Skeletal muscle tissue (tissue), 4 donors: ENCODE measurements around the gene NNT. TPM values are rescaled to one million over a fixed set of nuclear protein-coding genes. Genes with fewer than 3 reads are reported as not detected.
"Not testable (repeated sequence)": the region's sequence is repeated elsewhere in the genome, so short reads cannot be mapped to it uniquely, and the experiment has no call there.

ENCODE experiments used
- H3K27ac ChIP-seq: one replicate; pipeline ENCODE4 v1.7.0; 2013; ENCODE audit warnings: mild to moderate bottlenecking, low read depth, low read length, inconsistent platforms
- H3K27me3 ChIP-seq, 3 donors: one replicate each; pipeline ENCODE4 v1.7.0; 2013; ENCODE audit warnings: low read length in 3 of 3; ENCODE audit not compliant: control insufficient read depth in 3 of 3, insufficient read depth in 3 of 3
- H3K36me3 ChIP-seq, 3 donors: one replicate each; pipeline ENCODE4 v1.7.0; 2013; ENCODE audit warnings: low read length in 3 of 3; ENCODE audit not compliant: control insufficient read depth in 3 of 3, insufficient read depth in 3 of 3
- H3K4me1 ChIP-seq, 3 donors: one replicate each; pipeline ENCODE4 v1.7.0; 2013; ENCODE audit warnings: low read length in 3 of 3, mild to moderate bottlenecking in 3 of 3; ENCODE audit not compliant: control insufficient read depth in 3 of 3, insufficient read depth in 3 of 3
- H3K4me3 ChIP-seq, 3 donors: one replicate each; pipeline ENCODE4 v1.7.0; 2013; ENCODE audit warnings: low read length in 3 of 3
- H3K9ac ChIP-seq, 3 donors: one replicate each; pipeline ENCODE4 v1.7.0; 2013; ENCODE audit warnings: low read length in 3 of 3, mild to moderate bottlenecking in 3 of 3, moderate library complexity in 2 of 3, low read depth in 1 of 3
- H3K9me3 ChIP-seq, 3 donors: one replicate each; pipeline ENCODE4 v1.7.0; 2013; ENCODE audit warnings: low read length in 3 of 3; ENCODE audit not compliant: control insufficient read depth in 3 of 3
- total RNA-seq: library from RNA; depleted of rRNA; stranded (reverse); fragments of >200 nt; gene quantifications from one replicate; pipeline ENCODE4 v1.2.3, GENCODE V29; 2014
- donor health status: Osteomylitis.

NNT gene
- total RNA-seq, 1 donor from 2014 or later: 116 TPM

- no peak overlapping the region for H3K27ac ChIP-seq
- H3K9me3 ChIP-seq: no peaks in the 10 kb centered on the region
- H3K36me3 ChIP-seq: peaks cover 32 to 60% (median 57%) of the 10 kb centered on the region in 3 donors
- no peaks in the 10 kb centered on the region for H3K27me3 ChIP-seq
- H3K4me1 ChIP-seq: peaks cover 3 to 8% (median 3%) of the 10 kb centered on the region in 3 donors
- no peak overlapping the region for H3K9ac ChIP-seq
- no peak overlapping the region for H3K4me3 ChIP-seq
These were observed 46.3 kb downstream of the NNT start for GRCh38 chr5:43649256-43649655.

- Histone ChIP-seq H3K4me1 (peaks cover 3 to 8% (median 3%) of the 10 kb centered on the region in 3 donors), H3K9me3 (no peaks in the 10 kb centered on the region), H3K27me3 (no peaks in the 10 kb centered on the region), H3K36me3 (peaks cover 45 to 68% (median 56%) of the 10 kb centered on the region in 3 donors), H3K27ac (peak overlapping the region; percentile 5), H3K9ac (no peak overlapping the region), H3K4me3 (no peak overlapping the region)
These were observed 49.7 kb downstream of the NNT start for GRCh38 chr5:43652537-43653302.

- Histone ChIP-seq H3K4me3 (no peak overlapping the region), H3K36me3 (peaks cover 25 to 38% (median 28%) of the 10 kb centered on the region in 3 donors), H3K9ac (no peak overlapping the region)
These were observed 55.5 kb downstream of the NNT start for GRCh38 chr5:43658509-43658908.

GRCh38 chr5:43659075-43659474, 56.1 kb downstream of the NNT start:
- Histone ChIP-seq H3K27ac (no peak overlapping the region), H3K4me1 (no peaks in the 10 kb centered on the region), H3K9ac (no peak overlapping the region), H3K27me3 (no peaks in the 10 kb centered on the region), H3K36me3 (peaks cover 23 to 36% (median 28%) of the 10 kb centered on the region in 3 donors), H3K9me3 (no peaks in the 10 kb centered on the region), H3K4me3 (no peak overlapping the region)

More at GRCh38 chr5:43658509-43658908, 55.5 kb downstream of the NNT start:
- no peaks in the 10 kb centered on the region for H3K9me3 ChIP-seq
- no peak overlapping the region for H3K27ac ChIP-seq
- no peaks in the 10 kb centered on the region for H3K27me3 ChIP-seq
- H3K4me1 ChIP-seq: no peaks in the 10 kb centered on the region

GRCh38 chr5:43661102-43661501, 58.1 kb downstream of the NNT start:
- H3K36me3 ChIP-seq: peaks cover 16 to 25% (median 21%) of the 10 kb centered on the region in 3 donors
- H3K9me3 ChIP-seq: no peaks in the 10 kb centered on the region
- no peaks in the 10 kb centered on the region for H3K4me1 ChIP-seq
- no peak overlapping the region for H3K27ac ChIP-seq
- no peaks in the 10 kb centered on the region for H3K27me3 ChIP-seq
- H3K4me3 ChIP-seq: no peak overlapping the region
- H3K9ac ChIP-seq: no peak overlapping the region

- Histone ChIP-seq H3K36me3 (peaks cover 10 to 16% (median 16%) of the 10 kb centered on the region in 3 donors), H3K27ac (no peak overlapping the region), H3K9ac (no peak overlapping the region), H3K4me1 (no peaks in the 10 kb centered on the region), H3K4me3 (no peak overlapping the region), H3K9me3 (no peaks in the 10 kb centered on the region), H3K27me3 (no peaks in the 10 kb centered on the region)
These were observed 60.9 kb downstream of the NNT start for GRCh38 chr5:43663916-43664315.

- H3K9ac ChIP-seq: no peak overlapping the region
- H3K36me3 ChIP-seq: peaks cover 5 to 11% (median 10%) of the 10 kb centered on the region in 3 donors
- H3K9me3 ChIP-seq: no peaks in the 10 kb centered on the region
- H3K4me3 ChIP-seq: no peak overlapping the region
- H3K27ac ChIP-seq: no peak overlapping the region
- no peaks in the 10 kb centered on the region for H3K4me1 ChIP-seq
- no peaks in the 10 kb centered on the region for H3K27me3 ChIP-seq
These were observed 61.6 kb downstream of the NNT start for GRCh38 chr5:43664501-43665040.

- not testable (repeated sequence) for H3K9ac ChIP-seq, H3K4me3 ChIP-seq, H3K9me3 ChIP-seq, H3K4me1 ChIP-seq, H3K27me3 ChIP-seq, H3K36me3 ChIP-seq, H3K27ac ChIP-seq
These were observed 62.8 kb downstream of the NNT start for GRCh38 chr5:43665749-43666148.

GRCh38 chr5:43666728-43667127, 63.7 kb downstream of the NNT start:
- H3K4me3 ChIP-seq, H3K27ac ChIP-seq, H3K4me1 ChIP-seq, H3K9me3 ChIP-seq, H3K36me3 ChIP-seq, H3K9ac ChIP-seq, H3K27me3 ChIP-seq: not testable (repeated sequence)

DNA sequence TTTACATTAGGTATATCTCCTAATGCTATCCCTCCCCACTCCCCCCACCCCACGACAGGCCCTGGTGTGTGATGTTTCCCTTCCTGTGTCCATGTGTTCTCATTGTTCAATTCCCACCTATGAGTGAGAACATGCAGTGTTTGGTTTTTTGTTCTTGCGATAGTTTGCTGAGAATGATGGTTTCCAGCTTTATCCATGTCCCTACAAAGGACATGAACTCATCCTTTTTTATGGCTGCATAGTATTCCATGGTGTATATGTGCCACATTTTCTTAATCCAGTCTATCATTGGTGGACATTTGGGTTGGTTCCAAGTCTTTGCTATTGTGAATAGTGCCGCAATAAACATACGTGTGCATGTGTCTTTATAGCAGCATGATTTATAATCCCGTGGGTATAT, 64.4 kb downstream of the NNT start:
- not testable (repeated sequence) for H3K4me3 ChIP-seq, H3K9me3 ChIP-seq, H3K4me1 ChIP-seq, H3K36me3 ChIP-seq, H3K27ac ChIP-seq, H3K9ac ChIP-seq, H3K27me3 ChIP-seq
